ENCODE results near the gene SHMT2.

The SHMT2 gene

DNA sequence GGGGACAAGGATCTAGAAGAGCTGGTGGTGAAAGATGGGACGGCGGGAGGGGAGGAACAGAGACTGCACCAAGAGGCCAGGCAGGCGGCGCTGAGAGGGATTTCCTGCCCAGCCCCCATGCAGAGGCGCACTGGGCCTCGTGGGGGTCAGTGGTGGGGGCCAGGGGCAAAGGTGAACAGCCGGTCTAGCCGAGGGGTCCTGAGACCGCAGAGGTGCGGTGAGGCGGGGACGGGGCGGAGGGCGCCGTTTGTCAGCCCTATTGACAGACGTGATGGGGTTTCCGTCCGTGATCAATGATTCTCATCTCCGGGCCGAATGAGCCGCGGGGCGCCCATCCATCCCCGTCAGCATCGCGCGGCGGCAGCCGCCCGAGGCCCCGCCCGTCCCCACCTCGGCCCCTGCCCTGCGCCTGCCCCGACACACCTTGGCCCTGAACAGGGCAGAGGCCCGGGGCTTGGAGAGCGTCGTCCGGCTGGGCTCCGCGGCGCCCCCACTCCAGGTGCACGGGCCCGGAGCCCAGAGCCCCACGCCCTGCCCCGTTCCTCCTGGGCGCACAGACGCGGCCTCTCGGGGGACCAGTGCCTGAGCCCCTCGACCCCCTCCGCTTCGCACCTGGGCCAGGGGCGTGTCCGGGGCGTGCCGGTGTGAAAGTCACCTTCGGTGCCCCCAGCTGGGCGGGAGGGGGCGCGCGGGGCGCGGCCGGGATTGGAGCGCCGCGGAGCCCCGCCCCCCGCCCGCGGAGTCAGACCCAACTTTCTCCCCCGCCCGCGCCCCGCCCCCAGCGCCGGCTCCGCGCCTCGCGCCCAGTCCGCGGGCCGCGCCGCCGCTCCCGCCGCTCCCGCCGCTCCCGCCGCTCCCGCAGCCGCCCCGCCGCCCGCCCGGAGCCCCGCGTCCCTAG is 13.2 kb upstream of the SHMT2 start, which contains the start of gene NXPH4:
Gene NXPH4, plus strand, starts transcription at position 781 of the 898 bp plus-strand sequence. CDS start 176 bp downstream, outside the sequence.
- DNase-seq: peak; percentile 42

DNA sequence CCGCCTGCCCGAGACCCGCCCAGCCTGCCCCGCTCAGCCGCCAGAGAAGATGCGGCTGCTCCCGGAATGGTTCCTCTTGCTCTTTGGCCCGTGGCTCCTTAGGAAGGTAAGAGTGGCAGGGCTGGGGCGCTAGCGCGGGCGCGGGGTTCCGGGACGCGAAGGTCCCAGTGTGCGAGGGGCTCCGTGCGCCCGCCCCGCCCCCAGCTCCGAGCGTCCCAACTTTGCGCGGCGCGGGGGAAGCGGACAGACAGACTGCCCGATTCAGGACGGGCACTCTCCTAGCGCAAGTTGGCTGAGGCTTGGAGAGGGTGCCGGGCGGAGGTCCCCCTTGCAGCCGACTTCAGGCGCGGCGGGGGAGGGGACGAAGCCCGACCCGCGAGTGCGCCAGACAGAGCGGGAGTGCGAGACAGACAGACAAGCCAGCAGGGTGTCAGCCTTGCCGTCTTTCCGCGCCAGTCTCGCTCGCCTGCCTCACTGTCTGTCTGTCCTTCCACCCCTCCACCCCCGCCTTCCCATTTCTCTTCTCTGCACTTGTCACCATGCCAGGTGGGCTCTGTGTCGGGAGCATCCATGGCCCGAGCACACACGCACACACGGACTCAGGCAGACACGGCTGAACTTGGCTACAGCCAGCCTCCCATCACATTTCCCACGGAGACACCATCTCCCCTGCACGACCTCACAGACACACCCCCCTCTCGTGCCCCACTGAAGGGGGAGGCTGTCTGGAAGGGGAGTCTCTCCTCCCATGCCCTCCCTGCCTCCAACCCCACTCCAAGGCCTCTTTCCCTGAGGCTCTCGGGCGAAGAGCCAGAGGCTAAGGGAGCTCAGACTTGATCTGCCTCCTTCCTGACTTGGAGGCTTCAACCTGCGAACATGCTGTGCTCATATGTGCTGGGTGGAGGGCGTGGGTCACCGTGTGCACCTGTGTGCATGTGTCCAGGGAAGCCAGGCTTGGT is 12.3 kb upstream of the SHMT2 start:
- peak; percentile 41 for DNase-seq

DNA sequence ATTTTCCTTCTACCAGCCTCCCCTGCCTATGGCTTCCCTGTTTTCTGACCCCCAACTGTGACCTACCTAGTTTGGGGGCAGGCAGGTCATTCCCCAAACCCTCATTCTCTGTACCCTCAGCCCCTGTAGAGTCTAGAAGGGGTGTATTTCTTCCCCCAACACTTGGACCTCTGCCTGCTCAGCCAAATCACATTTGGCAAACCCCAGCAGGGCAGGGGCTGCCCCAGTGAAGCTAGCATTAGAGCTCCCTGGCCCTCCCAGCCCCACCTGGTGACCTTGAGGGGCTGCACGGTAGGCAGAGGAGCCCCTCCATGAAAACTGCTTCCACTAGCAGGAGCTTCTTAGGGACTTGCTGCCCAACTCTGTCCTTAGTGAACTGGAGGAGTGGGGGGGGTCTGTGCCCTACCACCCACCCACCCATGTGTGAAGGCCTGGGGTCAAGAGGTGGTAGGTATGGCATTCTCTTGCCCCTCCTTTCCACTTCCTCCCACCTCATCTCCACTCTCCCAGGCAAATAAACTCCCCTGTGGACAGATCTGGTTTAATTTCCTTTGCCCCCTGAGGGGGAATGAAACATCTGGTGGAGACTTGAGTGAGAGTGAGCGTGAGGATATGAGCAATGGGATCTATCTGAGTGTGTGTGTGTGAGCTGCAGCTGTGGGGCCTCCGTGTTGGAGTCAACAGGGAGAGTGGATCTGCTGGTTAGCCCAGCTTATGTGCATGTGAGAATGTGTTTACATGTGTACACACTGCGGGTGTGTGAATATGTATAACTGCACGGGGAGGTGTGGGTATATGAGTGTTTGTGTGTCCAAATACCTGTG is 11.3 kb upstream of the SHMT2 start:
- DNase-seq: no peak

DNA sequence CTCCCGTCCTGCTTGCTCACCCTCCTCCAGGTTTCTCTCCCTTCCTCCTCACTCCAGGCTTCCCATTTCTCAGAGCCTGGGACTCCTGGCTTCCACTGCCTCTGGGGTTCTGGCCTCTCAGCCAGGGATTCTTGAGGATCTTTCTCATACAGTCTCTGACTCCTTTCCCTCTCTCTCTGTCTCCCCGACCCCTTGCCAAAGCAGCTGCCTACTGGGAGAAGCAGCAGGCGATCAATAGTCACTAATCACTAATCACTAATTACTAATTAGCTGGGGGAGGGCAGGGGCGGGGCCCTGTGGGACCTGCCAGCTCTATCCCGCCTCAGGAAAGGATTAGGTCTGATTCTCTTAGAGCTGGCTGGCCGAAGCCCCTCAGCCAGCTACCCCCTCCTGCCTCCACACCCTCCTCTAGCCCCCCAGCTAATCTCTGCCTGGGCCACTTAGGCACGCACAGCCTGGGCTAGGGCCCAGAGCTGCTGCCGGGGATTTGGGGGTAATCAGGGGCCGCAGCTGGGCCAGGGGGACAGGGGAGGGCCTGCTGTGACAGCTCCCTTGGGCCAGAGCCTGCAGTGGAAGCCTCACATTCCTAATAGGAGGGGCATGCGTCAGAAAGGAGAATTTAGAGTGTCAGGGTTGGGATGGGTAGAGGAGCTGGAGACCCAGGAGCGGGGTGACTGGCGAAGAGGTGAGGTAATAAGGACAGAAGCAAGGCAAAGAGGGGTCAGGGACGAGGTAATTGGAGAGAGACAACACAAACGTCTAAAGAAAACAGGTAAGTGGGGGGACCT is 10.1 kb upstream of the SHMT2 start:
- no peak for DNase-seq

DNA sequence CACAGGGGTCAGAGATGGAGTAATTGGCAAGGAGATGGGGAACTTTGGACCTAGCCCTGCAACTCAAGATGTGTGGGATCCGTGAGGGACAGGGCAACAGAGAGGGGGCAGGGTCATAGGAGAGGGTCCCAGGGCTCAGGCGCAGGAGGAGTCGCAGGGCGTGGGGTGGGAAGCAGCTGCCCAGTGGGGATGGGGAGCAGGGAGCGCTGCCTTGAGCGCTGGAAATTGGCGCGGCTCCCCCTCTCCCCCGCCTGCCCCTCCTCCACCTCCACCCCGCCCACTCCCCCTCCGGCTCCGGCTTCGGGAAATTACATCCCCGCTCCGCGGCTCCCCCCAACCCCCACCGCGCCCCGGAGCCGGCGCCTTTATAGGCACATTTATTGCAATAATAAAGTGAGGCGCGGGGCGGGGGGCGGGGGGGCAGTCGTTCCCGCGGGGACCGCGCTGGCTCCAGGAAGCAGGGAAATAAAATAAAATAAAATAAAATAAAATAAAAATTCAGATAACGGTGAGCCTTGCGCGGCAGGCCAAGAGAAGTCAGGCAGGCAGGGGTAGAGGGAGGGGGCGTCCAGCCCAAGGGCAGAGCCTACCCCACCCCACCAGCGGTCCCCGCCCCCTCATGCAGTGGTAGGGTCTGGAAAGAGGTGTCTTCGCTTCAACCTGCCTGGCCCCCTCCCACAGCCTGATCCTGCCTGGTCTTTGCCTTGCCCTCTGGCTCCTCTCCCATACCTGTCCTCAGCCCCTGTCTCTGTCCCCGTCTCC is 9.3 kb upstream of the SHMT2 start:
- no peak for DNase-seq

DNA sequence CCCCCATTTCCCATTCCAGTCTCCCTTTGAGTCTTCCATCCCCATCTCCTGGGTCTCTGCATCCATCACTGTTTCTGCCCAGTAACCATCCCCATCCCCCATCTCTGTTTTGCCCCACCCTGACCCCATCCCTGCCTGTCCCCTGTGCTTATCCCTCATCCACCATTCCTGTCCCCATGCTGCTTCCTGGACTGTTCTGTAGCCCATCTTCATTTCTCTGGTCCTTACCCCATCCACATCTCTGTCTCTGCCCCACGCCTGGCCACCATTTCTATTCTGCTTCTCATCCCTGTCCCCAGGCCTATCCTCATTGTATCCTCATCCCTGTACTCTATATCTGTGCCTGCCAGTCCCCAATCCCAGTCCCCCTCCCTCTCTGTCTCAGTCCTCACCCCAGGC is 8.7 kb upstream of the SHMT2 start:
- DNase-seq: no peak

DNA sequence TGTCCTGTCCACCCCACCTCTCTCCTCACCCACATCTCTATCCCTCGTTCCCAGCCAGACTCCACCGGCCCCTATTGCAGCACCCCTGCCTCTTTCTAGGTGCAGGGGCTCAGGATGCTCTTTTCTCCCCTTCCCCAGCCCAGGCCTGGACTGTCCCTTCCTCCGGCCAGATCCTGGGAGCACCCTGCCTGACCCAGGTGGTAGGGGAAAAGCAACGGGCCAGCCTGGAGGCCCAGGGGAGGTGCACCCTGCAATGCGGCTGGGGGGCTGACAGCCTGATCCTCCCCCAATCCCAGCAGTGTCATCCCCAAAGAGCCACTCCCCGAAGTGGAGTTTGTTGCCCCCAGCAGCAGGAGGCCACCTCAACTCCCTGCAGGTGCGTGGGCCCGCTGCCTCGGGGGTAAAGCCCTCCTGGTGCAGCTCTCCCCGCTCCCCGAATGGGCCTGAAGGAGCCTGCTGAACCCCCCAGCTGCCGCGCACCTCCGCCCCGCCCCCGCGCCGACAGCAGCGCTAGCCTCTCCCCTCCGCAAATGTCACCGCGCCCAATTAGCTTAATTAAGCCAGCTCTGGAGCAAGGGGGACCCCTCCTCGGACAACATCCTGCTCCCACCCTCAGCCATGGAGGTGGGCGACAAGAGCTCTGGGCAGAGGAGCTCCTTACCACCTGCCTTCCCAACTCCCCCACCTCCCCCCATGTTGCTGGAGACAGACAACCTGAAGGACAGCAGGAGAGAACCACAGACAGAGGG is 8.2 kb upstream of the SHMT2 start:
- DNase-seq: no peak

DNA sequence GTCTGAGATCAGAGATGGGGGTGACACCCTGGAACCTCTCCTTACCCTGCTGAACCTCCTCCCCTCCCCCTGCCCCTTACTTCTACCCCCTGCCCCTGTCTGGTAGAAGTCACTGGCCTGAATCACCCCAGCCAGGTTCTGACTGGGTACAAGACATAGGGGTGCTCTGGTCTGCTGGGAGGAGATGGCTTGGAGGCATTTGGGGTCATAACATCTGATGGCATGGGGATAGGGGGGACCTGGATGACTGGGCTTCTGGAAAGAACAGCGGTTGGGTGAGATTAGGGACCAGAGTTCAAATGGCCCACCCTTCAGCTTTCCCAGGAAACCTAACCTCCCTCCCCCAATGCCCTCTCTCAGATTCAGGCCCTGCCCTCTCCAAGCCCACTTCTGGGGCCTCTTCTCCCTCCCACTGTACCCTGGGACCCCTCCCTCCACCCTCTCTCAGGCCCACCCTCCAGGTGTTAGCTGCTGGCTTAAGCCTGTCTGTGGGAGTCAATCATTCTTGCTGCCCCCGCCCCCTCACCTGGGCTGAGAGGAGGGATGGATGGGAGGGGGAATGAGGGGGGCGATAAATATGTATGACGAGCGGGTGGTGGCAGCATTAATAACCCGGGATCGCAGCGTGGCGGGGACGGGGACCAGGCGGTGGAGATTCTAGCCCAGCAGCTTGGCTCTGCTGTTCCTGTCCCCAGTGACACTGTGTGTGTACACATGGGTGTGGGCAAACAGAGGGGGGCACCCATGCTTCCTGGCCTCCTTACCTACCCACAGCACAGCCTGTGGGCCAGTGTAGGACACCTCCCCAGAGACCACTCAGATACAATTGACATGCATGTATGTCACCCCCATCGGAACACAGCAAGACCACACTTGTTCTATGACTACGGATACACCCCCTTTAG is 7.0 kb upstream of the SHMT2 start:
- no peak for DNase-seq

DNA sequence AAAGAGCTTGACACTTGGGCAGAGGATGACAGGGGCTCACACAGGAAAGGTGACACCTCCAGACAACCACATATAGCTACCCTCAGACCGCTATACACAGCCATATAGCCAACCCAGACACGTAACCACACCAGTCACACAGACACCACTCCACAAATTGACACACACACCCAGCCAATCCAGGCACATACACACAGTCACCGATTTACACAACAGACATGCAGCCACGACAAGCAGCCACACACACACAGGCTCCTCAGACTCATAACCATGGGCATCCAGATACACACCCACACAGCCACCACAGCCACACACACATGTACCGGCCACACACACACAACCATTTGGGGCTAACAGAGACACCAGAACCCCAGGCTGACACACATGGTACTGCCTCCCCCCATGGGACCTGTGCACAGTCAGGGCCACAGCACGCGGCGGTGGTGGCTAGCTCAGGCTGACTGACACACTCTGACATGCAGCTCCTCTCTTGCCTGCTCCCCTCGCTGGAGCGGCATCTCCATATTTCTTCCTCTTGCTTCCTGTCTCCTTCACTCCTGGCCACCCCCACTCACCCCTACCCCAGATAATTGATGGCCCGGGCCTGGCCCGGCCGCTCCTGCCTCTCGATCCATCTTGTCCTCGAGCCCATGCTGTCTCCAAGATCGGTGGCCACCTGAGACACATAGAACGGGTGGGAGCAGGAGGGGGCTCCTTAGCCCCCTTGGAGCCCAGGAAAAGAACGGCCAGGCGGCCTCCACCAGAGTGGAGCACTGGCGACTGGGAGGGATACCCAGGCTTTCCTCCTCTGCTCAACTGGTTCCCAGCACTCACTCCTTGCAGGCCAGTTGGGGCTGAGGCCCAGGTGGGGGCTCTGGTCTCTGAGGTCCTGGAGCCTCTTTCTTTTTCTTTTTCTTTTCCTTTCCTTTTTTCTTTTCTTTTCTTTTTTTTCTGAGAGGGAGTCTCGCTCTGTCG is 6.0 kb upstream of the SHMT2 start:
- DNase-seq: peak; percentile 60

DNA sequence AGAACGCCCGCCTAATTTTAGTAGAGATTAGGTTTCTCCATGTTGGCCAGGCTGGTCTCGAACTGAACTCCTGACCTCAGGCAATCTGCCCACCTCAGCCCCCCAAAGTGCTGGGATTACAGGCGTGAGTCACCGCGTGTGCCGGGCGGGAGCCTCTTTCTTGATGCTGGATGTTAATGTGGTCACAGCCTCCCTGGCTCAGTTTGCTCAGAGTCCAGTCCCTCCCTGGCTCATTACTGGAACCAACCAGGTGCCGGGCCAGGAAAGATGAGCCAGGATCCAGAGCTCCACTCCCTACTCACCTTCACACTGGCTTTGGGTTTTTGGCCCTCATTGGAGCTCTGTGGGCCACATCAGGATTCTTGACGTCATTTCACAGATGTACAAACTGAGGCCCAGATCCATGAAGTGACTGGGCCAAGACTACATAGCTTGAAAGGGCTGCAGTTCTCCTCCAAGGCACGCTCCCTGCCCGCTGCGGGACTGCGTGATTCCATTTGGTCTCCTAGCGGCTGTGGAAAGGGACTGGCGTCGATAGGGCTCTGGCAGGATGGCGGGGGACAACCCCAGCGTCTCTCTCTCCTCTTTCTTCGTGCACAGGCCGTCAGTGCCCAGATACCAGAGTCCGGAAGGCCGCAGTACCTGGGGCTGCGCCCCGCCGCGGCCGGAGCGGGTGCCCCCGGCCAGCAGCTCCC is 5.1 kb upstream of the SHMT2 start:
- no peak for DNase-seq

DNA sequence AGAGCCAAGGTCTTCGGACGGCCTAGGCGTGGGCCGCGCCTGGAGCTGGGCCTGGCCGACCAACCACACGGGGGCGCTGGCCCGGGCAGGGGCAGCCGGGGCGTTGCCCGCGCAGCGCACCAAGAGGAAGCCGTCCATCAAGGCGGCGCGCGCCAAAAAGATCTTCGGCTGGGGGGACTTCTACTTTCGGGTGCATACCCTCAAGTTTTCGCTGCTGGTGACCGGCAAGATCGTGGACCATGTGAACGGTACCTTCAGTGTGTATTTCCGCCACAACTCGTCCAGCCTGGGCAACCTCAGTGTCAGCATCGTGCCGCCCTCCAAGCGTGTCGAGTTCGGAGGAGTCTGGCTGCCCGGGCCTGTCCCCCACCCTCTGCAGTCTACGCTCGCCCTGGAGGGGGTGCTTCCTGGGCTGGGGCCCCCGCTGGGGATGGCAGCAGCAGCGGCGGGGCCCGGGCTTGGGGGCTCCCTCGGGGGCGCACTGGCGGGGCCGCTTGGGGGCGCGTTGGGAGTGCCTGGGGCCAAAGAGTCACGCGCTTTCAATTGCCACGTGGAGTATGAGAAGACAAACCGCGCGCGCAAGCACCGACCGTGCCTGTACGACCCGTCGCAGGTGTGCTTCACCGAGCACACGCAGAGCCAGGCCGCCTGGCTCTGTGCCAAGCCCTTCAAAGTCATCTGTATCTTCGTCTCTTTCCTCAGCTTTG is 4.4 kb upstream of the SHMT2 start:
- peak; percentile 55 for DNase-seq

DNA sequence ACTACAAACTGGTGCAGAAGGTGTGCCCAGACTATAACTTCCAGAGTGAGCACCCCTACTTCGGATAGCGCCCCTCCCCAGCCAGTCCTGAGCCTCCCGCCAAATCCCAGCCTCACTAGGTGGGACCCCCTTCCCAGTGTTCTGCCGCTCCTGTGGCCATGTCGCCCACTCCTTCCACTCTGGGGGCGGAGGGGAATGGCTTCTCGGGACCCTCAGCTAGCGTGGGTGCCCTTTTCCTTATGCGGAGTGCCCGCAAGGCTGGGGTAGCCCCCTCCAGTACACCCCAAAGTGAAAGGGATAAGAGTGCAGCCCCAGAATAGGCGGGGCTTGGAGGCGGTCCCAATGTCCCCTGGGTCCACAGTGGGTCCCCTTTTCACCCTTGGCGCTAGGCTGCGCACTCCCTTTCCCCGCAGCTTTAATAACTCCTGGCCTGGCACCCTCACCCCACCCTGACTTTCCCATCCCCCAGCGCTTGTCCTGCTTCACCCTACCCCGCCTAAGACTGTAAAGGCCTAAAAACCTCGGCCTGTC is 3.8 kb upstream of the SHMT2 start:
- DNase-seq: no peak

DNA sequence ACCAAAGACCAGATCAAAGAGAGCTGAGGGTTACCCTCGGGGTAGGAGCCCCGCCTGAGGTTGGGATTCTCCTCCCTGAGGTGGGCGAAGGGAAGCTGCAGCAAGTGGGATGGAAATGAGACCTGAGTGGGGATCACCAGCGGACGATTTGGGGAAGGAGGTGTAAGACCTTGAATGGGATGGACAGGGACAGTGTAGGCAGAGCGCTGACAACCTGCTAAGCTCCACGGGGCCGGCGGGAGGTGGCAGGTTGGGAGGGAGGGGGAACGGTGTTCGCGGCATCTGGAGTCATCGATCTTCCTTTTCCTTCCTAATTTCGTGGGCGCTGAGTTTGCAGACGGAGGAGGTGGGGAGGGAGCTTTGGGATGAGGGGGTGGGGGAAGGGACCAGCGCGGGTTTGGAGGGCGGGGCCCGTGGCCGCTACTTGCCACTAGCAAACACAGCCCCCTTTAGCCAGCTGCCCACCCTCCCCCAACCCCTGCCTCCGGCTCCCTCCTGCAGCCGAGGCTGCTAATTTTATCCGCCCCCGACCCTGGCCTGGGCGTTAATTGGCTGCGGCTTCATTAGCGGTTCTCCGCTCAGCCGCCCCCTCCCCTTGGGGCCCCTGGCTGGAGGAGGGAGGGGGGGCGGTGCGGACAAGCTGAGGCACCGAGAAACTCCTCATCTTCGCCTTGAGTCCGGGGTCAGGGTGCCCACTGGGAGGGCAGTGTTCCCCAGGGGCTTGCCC is 2.8 kb upstream of the SHMT2 start:
- no peak for DNase-seq

DNA sequence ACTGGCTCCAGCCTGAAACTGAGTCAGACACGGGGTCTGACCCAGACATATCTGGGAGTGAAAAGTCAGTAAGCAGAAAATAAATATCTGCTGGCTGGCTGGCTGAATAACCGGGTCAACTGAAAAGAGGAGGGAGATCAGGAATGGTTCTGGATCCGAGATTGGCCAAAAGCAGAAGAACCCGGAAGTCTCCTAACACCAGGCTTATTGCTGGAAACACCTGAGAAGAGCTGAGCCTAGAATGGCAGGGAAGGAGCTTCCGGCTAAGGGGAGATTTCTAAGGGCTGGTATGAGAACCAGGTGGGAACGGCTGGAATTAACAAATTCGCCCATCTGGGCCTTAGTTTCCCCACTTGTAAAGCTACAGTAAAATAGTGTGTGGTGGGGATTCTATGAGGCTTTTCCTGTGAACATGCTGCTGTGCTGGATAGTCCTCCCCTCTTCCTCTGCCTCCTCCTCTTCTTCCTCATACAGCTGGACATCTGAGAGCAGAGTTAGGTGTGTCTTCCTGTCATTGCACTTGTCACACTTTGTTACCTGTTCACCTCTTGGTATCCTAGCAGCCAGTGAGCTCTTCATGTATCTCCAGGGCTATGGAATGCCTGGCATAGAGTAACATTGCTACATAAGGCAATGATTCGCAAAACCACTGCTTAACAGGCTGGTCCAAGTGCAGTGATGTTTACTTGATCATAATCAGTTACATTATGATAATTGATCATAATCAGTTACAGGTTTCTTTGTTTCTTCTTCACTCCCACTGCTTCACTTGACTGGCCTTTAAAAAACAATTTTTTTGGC is 2.0 kb upstream of the SHMT2 start:
- DNase-seq: no peak

Measured in activated gamma-delta T cell treated with Interleukin-2 at 50 U/mL for 16 hours (primary cell).